Peyer's patch (tissue), 4 donors: ENCODE data around the gene DCTN3.

Source experiments
- POLR2A ChIP-seq, 2 donors: fragments of 450-650 bp; IDR thresholded peaks; one replicate each; pipeline ENCODE4 v1.5.1; 2017; ENCODE audit warnings: antibody characterized with exemption in 2 of 2, mild to moderate bottlenecking in 2 of 2, moderate library complexity in 2 of 2
- TF ChIP-seq, protein P1 (sequence below), 6 experiments: fragments of 450-650 bp in 4 of 6; fragments of 200-600 bp in 2 of 6; sonication (generic) in 1 of 6; IDR thresholded peaks; one replicate each; pipeline ENCODE4 v1.5.1; 2017 to 2019; ENCODE audit warnings: antibody characterized with exemption in 6 of 6, mild to moderate bottlenecking in 3 of 6, moderate library complexity in 1 of 6

DNA sequence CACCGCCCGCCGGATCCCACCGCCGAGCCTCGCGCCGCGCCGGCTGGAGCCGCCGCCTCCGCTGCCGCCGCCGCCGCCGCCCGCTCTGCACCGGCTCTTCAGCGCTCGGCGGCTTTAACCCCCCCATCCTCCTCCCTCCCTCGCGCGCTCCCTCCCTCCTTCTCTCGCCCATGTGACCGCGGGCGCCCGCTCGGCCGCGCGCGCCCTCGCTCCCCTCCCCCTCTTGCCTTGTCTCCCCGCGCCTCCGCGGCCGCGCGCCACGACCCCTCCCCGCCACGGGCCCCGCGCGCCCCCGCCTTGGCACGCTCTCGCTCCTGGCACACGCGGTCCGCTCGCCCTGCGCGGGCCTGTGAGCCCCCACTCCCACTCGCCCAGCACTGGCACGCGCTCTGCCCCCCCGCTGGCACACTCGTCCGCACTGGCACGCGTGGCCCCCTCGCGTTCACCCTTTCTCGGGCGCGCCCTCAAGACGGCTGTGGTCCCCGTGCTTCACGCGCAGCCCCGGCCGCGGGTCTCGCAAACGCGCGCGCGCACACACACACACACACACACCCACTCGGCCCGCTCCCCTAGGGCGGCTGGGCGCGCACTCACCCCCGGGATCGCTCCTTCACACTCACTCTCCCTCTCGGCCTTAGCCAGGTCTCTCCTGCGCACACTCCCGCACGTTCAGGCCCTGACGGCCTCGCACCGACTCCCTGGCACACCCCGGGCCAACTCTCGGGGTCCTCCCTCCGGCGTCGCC lies 30.5 kb downstream of the DCTN3 start, which contains the start of gene CNTFR:
- TF ChIP-seq, protein P1, sequence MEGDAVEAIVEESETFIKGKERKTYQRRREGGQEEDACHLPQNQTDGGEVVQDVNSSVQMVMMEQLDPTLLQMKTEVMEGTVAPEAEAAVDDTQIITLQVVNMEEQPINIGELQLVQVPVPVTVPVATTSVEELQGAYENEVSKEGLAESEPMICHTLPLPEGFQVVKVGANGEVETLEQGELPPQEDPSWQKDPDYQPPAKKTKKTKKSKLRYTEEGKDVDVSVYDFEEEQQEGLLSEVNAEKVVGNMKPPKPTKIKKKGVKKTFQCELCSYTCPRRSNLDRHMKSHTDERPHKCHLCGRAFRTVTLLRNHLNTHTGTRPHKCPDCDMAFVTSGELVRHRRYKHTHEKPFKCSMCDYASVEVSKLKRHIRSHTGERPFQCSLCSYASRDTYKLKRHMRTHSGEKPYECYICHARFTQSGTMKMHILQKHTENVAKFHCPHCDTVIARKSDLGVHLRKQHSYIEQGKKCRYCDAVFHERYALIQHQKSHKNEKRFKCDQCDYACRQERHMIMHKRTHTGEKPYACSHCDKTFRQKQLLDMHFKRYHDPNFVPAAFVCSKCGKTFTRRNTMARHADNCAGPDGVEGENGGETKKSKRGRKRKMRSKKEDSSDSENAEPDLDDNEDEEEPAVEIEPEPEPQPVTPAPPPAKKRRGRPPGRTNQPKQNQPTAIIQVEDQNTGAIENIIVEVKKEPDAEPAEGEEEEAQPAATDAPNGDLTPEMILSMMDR (IDR thresholded peaks at IDR 0.05): no peak
- peak in 1 of 2 donors; percentile 21 for TF ChIP-seq POLR2A (IDR thresholded peaks at IDR 0.05)
